Measurements from ENCODE around the gene RIC3. TPM values are rescaled to one million over a fixed set of nuclear protein-coding genes. Genes with fewer than 3 reads are reported as not detected.

The RIC3 gene
- total and polyA plus RNA-seq, 2 of the 8 experiments (the other 6 are each of a cell fraction or from before 2014, with no cell fraction given): 6.4 to 15.5 TPM

DNA sequence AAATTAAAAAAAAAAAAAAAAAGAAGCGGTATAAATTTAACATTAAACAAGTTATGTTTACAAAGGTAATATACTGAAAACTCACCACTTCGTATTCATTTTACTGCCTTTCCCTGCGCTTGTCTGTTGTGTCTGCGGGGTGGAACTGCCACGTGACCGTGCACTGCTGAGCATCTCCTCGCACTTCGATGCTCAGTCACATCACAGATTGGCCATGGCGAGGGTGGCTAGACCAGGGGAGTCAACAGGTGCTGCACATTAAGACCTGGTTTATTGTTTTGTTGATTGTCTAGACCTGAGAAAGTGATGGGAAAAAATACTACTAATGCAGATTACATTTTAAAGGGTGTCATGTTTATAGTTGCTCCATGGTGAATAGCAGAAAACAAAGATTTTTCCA, 110.6 kb downstream of the RIC3 start:
- Histone ChIP-seq H3K14ac (ENCODE audit: insufficient read length) (no peak overlapping the region), H2AFZ (ENCODE audit: low read length) (no peak overlapping the region), H2BK20ac (ENCODE audit: low read length) (no peak overlapping the region), H3K27me3 (replicated peaks in 1 of 4; ENCODE audit: control insufficient read depth in 3 of 4, extremely low read depth in 1 of 4, insufficient read depth in 3 of 4, low read length in 3 of 4) (no peaks in the 10 kb centered on the region), H3K4me2 (ENCODE audit: insufficient read depth in 1 of 2, low read depth in 2 of 2, low read length in 2 of 2) (no peak overlapping the region), H3K23me2 (ENCODE audit: low read depth, low read length) (no peaks in the 10 kb centered on the region), H3K23ac (ENCODE audit: insufficient read length) (no peak overlapping the region), H3K27ac (ENCODE audit: low read depth, low read length) (no peak overlapping the region), H3K18ac (ENCODE audit: extremely low read depth, low read length) (no peak overlapping the region), H4K5ac (ENCODE audit: insufficient read length, low read depth, low read length) (no peak overlapping the region), H4K8ac (ENCODE audit: extremely low read depth, insufficient read depth, low read length) (no peak overlapping the region), H3K9me3 (ENCODE audit: insufficient read depth in 2 of 2, low read depth in 1 of 2, low read length in 1 of 2) (no peaks in the 10 kb centered on the region), H3K9ac (replicated peaks in 1 of 4; ENCODE audit: extremely low read depth in 1 of 4, low read depth in 3 of 4, low read length in 3 of 4) (no peak overlapping the region), H2BK5ac (ENCODE audit: low read depth, low read length) (no peak overlapping the region), H3K36me3 (ENCODE audit: control insufficient read depth in 2 of 4, insufficient read depth in 4 of 4, low read length in 3 of 4) (no peaks in the 10 kb centered on the region), H3K4ac (replicated peaks; ENCODE audit: insufficient read length, low read depth, low read length) (no peak overlapping the region), H4K91ac (replicated peaks; ENCODE audit: insufficient read length, low read length) (no peak overlapping the region), H2BK120ac (replicated peaks; ENCODE audit: low read depth, low read length) (no peak overlapping the region), H3K79me1 (ENCODE audit: low read depth, low read length) (no peaks in the 10 kb centered on the region), H2BK15ac (ENCODE audit: low read length) (no peak overlapping the region), H3K79me2 (ENCODE audit: control insufficient read depth in 1 of 2, insufficient read depth in 2 of 2, low read length in 2 of 2) (no peaks in the 10 kb centered on the region), H2AK5ac (ENCODE audit: low read depth, low read length) (no peak overlapping the region), H2BK12ac (ENCODE audit: low read depth, low read length) (no peak overlapping the region), H3K4me1 (replicated peaks in 1 of 4; ENCODE audit: control insufficient read depth in 3 of 4, insufficient read depth in 4 of 4, low read length in 3 of 4) (peaks cover 0 to 5% (median 0%) of the 10 kb centered on the region in 4 experiments; a peak in 2 of 7 replicates), H3K56ac (replicated peaks; ENCODE audit: insufficient read length, low read depth, low read length) (no peak overlapping the region), H4K20me1 (replicated peaks in 1 of 2; ENCODE audit: control insufficient read depth in 1 of 2, insufficient read depth in 2 of 2, low read length in 2 of 2) (no peaks in the 10 kb centered on the region), H3K4me3 (ENCODE audit: extremely low read depth in 1 of 4, insufficient read depth in 2 of 4, low read depth in 3 of 4, low read length in 4 of 4) (no peak overlapping the region)
- peak in 1 of 2 experiments; percentile 14 for DNase-seq (ENCODE audit: low read depth in 1 of 2, low spot score in 2 of 2)
- 93% methylated on average over 9 of the region's 9 CpGs; no CpG with 5 or more reads in 1 of the 2 experiments for WGBS, 2 experiments (ENCODE audit: extremely low coverage in 1 of 2, insufficient coverage in 1 of 2, insufficient read length in 1 of 2, insufficient replicate concordance in 2 of 2, low coverage in 1 of 2, low lambda C conversion rate in 2 of 2, missing lambda C conversion rate in 1 of 2)
- POLR2A ChIA-PET (ENCODE audit: partially characterized antibody): no interaction called here
- FAIRE-seq: no peak
- CTCF ChIA-PET (ENCODE audit: partially characterized antibody): interaction anchor here (1.2 to 5.7 kb wide), 9 partner anchors 10 to 51 kb away, joined by 3 to 74 read pairs (median 26); no protein-coding TSS in a partner anchor
- TF ChIP-seq NANOG (IDR thresholded peaks at IDR 0.05; ENCODE audit: insufficient read depth, low read depth, low read length, poor library complexity, severe bottlenecking) (no peak), EZH2 (IDR thresholded peaks at IDR 0.05; ENCODE audit: low read depth, low read length, severe bottlenecking) (no peak), SAP30 (IDR thresholded peaks at IDR 0.05; ENCODE audit: insufficient read depth, insufficient replicate concordance, low read length) (no peak), CTBP2 (IDR thresholded peaks at IDR 0.05; ENCODE audit: borderline replicate concordance, insufficient read depth, insufficient read length, low read length) (no peak), JUND (IDR thresholded peaks at IDR 0.05; ENCODE audit: low read length) (no peak), KDM4A (IDR thresholded peaks at IDR 0.05; ENCODE audit: low read depth, low read length, severe bottlenecking) (no peak)
